IMR-90 (cell line): Measurements from ENCODE around the gene CMTM7. TPM values are rescaled to one million over a fixed set of nuclear protein-coding genes. Genes with fewer than 3 reads are reported as not detected.

Source experiments
- ATAC-seq: fragments of 200-7000 bp; cut with Tn5 transposase; 2 replicates; pipeline ENCODE4 v1.9.1; 2020; ENCODE audit warnings: low read depth, mild to moderate bottlenecking, moderate library complexity
- BruUV-seq: library from RNA; stranded (reverse); fragments of 400-500 nt; replicated peaks from 2 replicates; lab custom pipeline; 2021; lab: Mats Ljungman, UMichigan
- CTCF ChIA-PET: fragments of 300-600 bp; formaldehyde crosslinking; extraction: SDS; loops from one replicate; lab custom pipeline; 2021; ENCODE audit warnings: antibody characterized with exemption; lab: Yijun Ruan, JAX
- POLR2A ChIA-PET: fragments of 300-600 bp; sonication (Branson Sonifier 250); formaldehyde crosslinking; loops from one replicate; lab custom pipeline; 2022; ENCODE audit warnings: antibody characterized with exemption; ENCODE audit not compliant: unreplicated experiment; lab: Charles Lee
- DNase-seq: peaks from one replicate; pipeline ENCODE4 v3.0.0; 2013
- H2AFZ ChIP-seq: replicated peaks from 2 replicates; pipeline ENCODE3; 2013; ENCODE audit warnings: low read length, mild to moderate bottlenecking; ENCODE audit not compliant: poor library complexity
- H2AK5ac ChIP-seq: 2 replicates; pipeline ENCODE4 v1.6.1; 2013; ENCODE audit warnings: low read depth, low read length, inconsistent platforms
- H2AK9ac ChIP-seq: replicated peaks from 2 replicates; pipeline ENCODE3; 2013; ENCODE audit warnings: mild to moderate bottlenecking, low read depth, low read length, moderate library complexity; ENCODE audit not compliant: poor library complexity
- H2BK120ac ChIP-seq: 2 replicates; pipeline ENCODE4 v1.6.1; 2013; ENCODE audit warnings: low read depth, low read length, inconsistent platforms
- H2BK15ac ChIP-seq: 3 replicates; pipeline ENCODE4 v1.6.1; 2013; ENCODE audit warnings: low read depth, low read length, inconsistent platforms
- H2BK20ac ChIP-seq: 2 replicates; pipeline ENCODE4 v1.6.1; 2013; ENCODE audit warnings: low read depth, mild to moderate bottlenecking, inconsistent platforms, low read length, moderate library complexity
- H2BK5ac ChIP-seq: 2 replicates; pipeline ENCODE4 v1.6.1; 2013; ENCODE audit warnings: mild to moderate bottlenecking, low read depth, low read length, inconsistent platforms; ENCODE audit not compliant: poor library complexity, severe bottlenecking
- H3K14ac ChIP-seq: replicated peaks from 2 replicates; pipeline ENCODE4 v1.6.1; 2013; ENCODE audit warnings: low read depth, low read length, inconsistent platforms
- H3K18ac ChIP-seq: 2 replicates; pipeline ENCODE4 v1.6.1; 2013; ENCODE audit warnings: low read depth, low read length, control low read depth
- H3K23ac ChIP-seq: 2 replicates; pipeline ENCODE4 v1.6.1; 2013; ENCODE audit warnings: low read depth, low read length, inconsistent platforms
- H3K27ac ChIP-seq: 2 replicates; pipeline ENCODE4 v1.5.1; 2013; ENCODE audit warnings: mild to moderate bottlenecking, control low read depth, low read length; ENCODE audit not compliant: insufficient read depth
- H3K27me3 ChIP-seq: 2 replicates; pipeline ENCODE4 v1.6.1; 2013; ENCODE audit warnings: low read length; ENCODE audit not compliant: control insufficient read depth, insufficient read depth
- H3K36me3 ChIP-seq: 2 replicates; pipeline ENCODE4 v1.6.1; 2013; ENCODE audit warnings: low read length, mixed read lengths; ENCODE audit not compliant: control insufficient read depth, insufficient read depth
- H3K4ac ChIP-seq: 2 replicates; pipeline ENCODE4 v1.6.1; 2013; ENCODE audit warnings: low read depth, low read length, inconsistent platforms
- H3K4me1 ChIP-seq: 2 replicates; pipeline ENCODE4 v1.6.1; 2013; ENCODE audit warnings: low read length, mixed read lengths; ENCODE audit not compliant: control insufficient read depth, insufficient read depth
- H3K4me2 ChIP-seq: 2 replicates; pipeline ENCODE4 v1.6.1; 2013; ENCODE audit warnings: low read depth, mild to moderate bottlenecking, control low read depth, low read length, moderate library complexity
- H3K4me3 ChIP-seq: 2 replicates; pipeline ENCODE4 v1.5.1; 2013; ENCODE audit warnings: low read depth, mild to moderate bottlenecking, control low read depth, low read length, moderate library complexity; ENCODE audit not compliant: insufficient read depth
- H3K56ac ChIP-seq: 2 replicates; pipeline ENCODE4 v1.6.1; 2013; ENCODE audit warnings: low read length, inconsistent platforms; ENCODE audit not compliant: insufficient read depth; ENCODE audit errors: extremely low read depth
- H3K79me1 ChIP-seq, 2 experiments: 2 replicates each; pipeline ENCODE4 v1.6.1; 2013; ENCODE audit warnings: low read length in 2 of 2, inconsistent platforms in 1 of 2, low read depth in 1 of 2
- H3K9ac ChIP-seq: 2 replicates; pipeline ENCODE4 v1.6.1; 2013; ENCODE audit warnings: low read depth, low read length, control low read depth
- H3K9me1 ChIP-seq: 2 replicates; pipeline ENCODE4 v1.6.1; 2013; ENCODE audit warnings: low read length, inconsistent platforms; ENCODE audit not compliant: insufficient read depth
- H3K9me3 ChIP-seq: 2 replicates; pipeline ENCODE4 v1.6.1; 2013; ENCODE audit warnings: low read length; ENCODE audit not compliant: control insufficient read depth, insufficient read depth
- H4K20me1 ChIP-seq: 2 replicates; pipeline ENCODE4 v1.6.1; 2013; ENCODE audit warnings: low read length, inconsistent platforms; ENCODE audit not compliant: insufficient read depth
- H4K5ac ChIP-seq: 2 replicates; pipeline ENCODE4 v1.6.1; 2013; ENCODE audit warnings: mild to moderate bottlenecking, low read depth, low read length, control low read depth
- H4K8ac ChIP-seq, 2 experiments: 2 replicates each; pipeline ENCODE4 v1.6.1; 2013; ENCODE audit warnings: low read depth in 2 of 2, low read length in 2 of 2, control low read depth in 1 of 2, inconsistent platforms in 1 of 2
- H4K91ac ChIP-seq: 2 replicates; pipeline ENCODE4 v1.6.1; 2013; ENCODE audit warnings: low read depth, low read length, inconsistent platforms; ENCODE audit not compliant: insufficient read depth
- BHLHE40 ChIP-seq: fragments of 150-350 bp; IDR thresholded peaks from 2 replicates; pipeline ENCODE4 v1.6.1; 2016; ENCODE audit warnings: mild to moderate bottlenecking, low read depth, low read length
- CHD1 ChIP-seq: IDR thresholded peaks from 2 replicates; pipeline ENCODE4 v1.6.1; 2012; ENCODE audit warnings: low read depth, low read length, improper control_type of control experiment
- MAFK ChIP-seq: IDR thresholded peaks from 2 replicates; pipeline ENCODE4 v1.6.1; 2012; ENCODE audit warnings: low read depth, low read length, improper control_type of control experiment
- MAZ ChIP-seq: IDR thresholded peaks from 2 replicates; pipeline ENCODE4 v1.6.1; 2012; ENCODE audit warnings: low read depth, mild to moderate bottlenecking, low read length, improper control_type of control experiment, moderate library complexity, borderline replicate concordance
- MXI1 ChIP-seq: IDR thresholded peaks from 2 replicates; pipeline ENCODE4 v1.6.1; 2012; ENCODE audit warnings: low read depth, mild to moderate bottlenecking, low read length, moderate library complexity, borderline replicate concordance
- SMC3 ChIP-seq: fragments of 150-350 bp; IDR thresholded peaks from 2 replicates; pipeline ENCODE4 v1.6.1; 2016; ENCODE audit warnings: low read depth, mild to moderate bottlenecking, antibody characterized with exemption, low read length, moderate library complexity
- WGBS, 2 experiments: methylation state at CpG; one replicate each; pipeline versions ENCODE4 v1.1.5 to v1.1.7; 2013; ENCODE audit warnings: missing lambda C conversion rate in 2 of 2; ENCODE audit not compliant: insufficient read length in 1 of 2; ENCODE audit errors: extremely low coverage in 2 of 2; 5-methylcytosine and 5-hydroxymethylcytosine counted together
- dilution Hi-C: fragments of 300-500 bp; cut with HindIII; formaldehyde crosslinking; loops from one replicate; pipeline ENCODE4 v1.14.3; 2018; ENCODE audit warnings: low sequenced_read_pairs; ENCODE audit not compliant: unreplicated experiment
- in situ Hi-C: fragments of 300-500 bp; cut with MboI; formaldehyde crosslinking; loops from 3 replicates; pipeline ENCODE4 v1.14.3; 2019; ENCODE audit warnings: low sequenced_read_pairs, inconsistent platforms, mixed read lengths
- intact Hi-C: fragments of 100-400 bp; cut with micrococcal nuclease; formaldehyde crosslinking; loops from 2 replicates; pipeline ENCODE4 v1.10.0; 2022
- polyA plus RNA-seq, 3 experiments: library from polyadenylated mRNA; depleted of rRNA; stranded (reverse); fragments of >200 nt; gene quantifications; 2 replicates each; pipeline ENCODE4 v1.2.3, GENCODE V29; 2012; ENCODE audit warnings: low replicate concordance in 1 of 3
- total RNA-seq: library from RNA; depleted of rRNA; stranded (reverse); fragments of >200 nt; gene quantifications from 2 replicates; pipeline ENCODE4 v1.2.3, GENCODE V29; 2012

Gene CMTM7
- total and polyA plus RNA-seq, 2 of the 4 experiments (the other 2 are of a cell fraction), result 3.4 to 31.4 TPM

- no peak overlapping the region for H3K4ac ChIP-seq
- ATAC-seq (no peak), DNase-seq (no peak)
- H3K27me3 ChIP-seq, result no peaks in the 10 kb centered on the region
- BruUV-seq, result no TSS peak
- ChIA-PET CTCF (no interaction called here), POLR2A (no interaction called here)
- peaks cover 9% of the 10 kb centered on the region for H3K4me1 ChIP-seq
- H2AK9ac ChIP-seq, result no peak overlapping the region
- no peak overlapping the region for H3K27ac ChIP-seq
- H3K36me3 ChIP-seq, result no peaks in the 10 kb centered on the region
- no peak overlapping the region for H2BK5ac ChIP-seq
- no peak overlapping the region for H3K56ac ChIP-seq
- H3K23ac ChIP-seq, result no peak overlapping the region
- peaks cover 34% of the 10 kb centered on the region for H4K20me1 ChIP-seq
- no peak overlapping the region for H3K14ac ChIP-seq
- TF ChIP-seq CHD1, result no peak
- TF ChIP-seq BHLHE40, result no peak
- no peak for TF ChIP-seq MAFK
- TF ChIP-seq SMC3, result no peak
- TF ChIP-seq MAZ, result no peak
- no peak for TF ChIP-seq MXI1
- no peak overlapping the region for H3K9ac ChIP-seq
- no peaks in the 10 kb centered on the region for H3K9me3 ChIP-seq
- no peak overlapping the region for H2AK5ac ChIP-seq
- H2BK120ac ChIP-seq, result no peak overlapping the region
- H4K8ac ChIP-seq, result no peak overlapping the region
- intact Hi-C loops, result no loop called here
- dilution Hi-C loops, result no loop called here
- H3K18ac ChIP-seq, result no peak overlapping the region
- no peak overlapping the region for H4K91ac ChIP-seq
- no peak overlapping the region for H4K5ac ChIP-seq
- peaks cover 15% of the 10 kb centered on the region for H3K9me1 ChIP-seq
- no peak overlapping the region for H3K4me3 ChIP-seq
- H2BK20ac ChIP-seq, result no peak overlapping the region
- H2AFZ ChIP-seq, result no peak overlapping the region
- in situ Hi-C loops, result no loop called here
- no CpG with 5 or more reads among the region's 2 CpGs for WGBS, 2 experiments
- H2BK15ac ChIP-seq, result no peak overlapping the region
- H3K4me2 ChIP-seq, result no peak overlapping the region
- H3K79me1 ChIP-seq, result peaks cover 38 to 63% of the 10 kb centered on the region in 2 experiments
Observed at GRCh38 chr3:32495609-32496008, 104.0 kb downstream of the CMTM7 start.
